Progenitor cell of endocrine pancreas (in vitro differentiated cells): ENCODE data around the gene BHMT. TPM values are rescaled to one million over a fixed set of nuclear protein-coding genes. Genes with fewer than 3 reads are reported as not detected.

Source experiments
- DNase-seq: peaks from one replicate; pipeline ENCODE4 v3.0.0; 2021; ENCODE audit warnings: low spot score; ENCODE audit not compliant: unreplicated experiment
- H3K27ac Mint-ChIP-seq: 2 replicates; pipeline ENCODE4 v1.8.0; 2021; ENCODE audit warnings: mild to moderate bottlenecking, moderate library complexity, mixed read lengths
- H3K27me3 Mint-ChIP-seq: 2 replicates; pipeline ENCODE4 v1.8.0; 2021; ENCODE audit warnings: mixed read lengths
- H3K36me3 Mint-ChIP-seq: 2 replicates; pipeline ENCODE4 v1.8.0; 2022; ENCODE audit warnings: mixed read lengths; ENCODE audit not compliant: insufficient read depth
- H3K4me1 Mint-ChIP-seq: 2 replicates; pipeline ENCODE4 v1.8.0; 2021; ENCODE audit warnings: low read depth, mixed read lengths
- H3K4me3 Mint-ChIP-seq: 2 replicates; pipeline ENCODE4 v1.8.0; 2021; ENCODE audit warnings: low read depth, mild to moderate bottlenecking, moderate library complexity, mixed read lengths
- H3K9me3 Mint-ChIP-seq: 2 replicates; pipeline ENCODE4 v1.8.0; 2021; ENCODE audit warnings: low read depth, mixed read lengths
- total RNA-seq: library from RNA; stranded (reverse); gene quantifications from 2 replicates; pipeline ENCODE4 v1.2.1, GENCODE V29; 2021
- TF ChIP-seq, protein P1 (sequence below): fragments of 200-600 bp; sonication (generic); IDR thresholded peaks from one replicate; pipeline ENCODE4 v1.5.0; 2021; ENCODE audit warnings: antibody characterized with exemption, mild to moderate bottlenecking; ENCODE audit not compliant: unreplicated experiment

BHMT gene
- total RNA-seq, 1 donor from 2014 or later = 1.4 TPM

GRCh38 chr5:79140553-79140952 lies 28.9 kb downstream of the BHMT start:
- no peak for DNase-seq
- Mint-ChIP-seq H3K27me3 (peaks cover 3% of the 10 kb centered on the region), H3K9me3 (peaks cover 4% of the 10 kb centered on the region), H3K4me1 (peaks cover 5% of the 10 kb centered on the region), H3K4me3 (no peak overlapping the region), H3K36me3 (no peaks in the 10 kb centered on the region), H3K27ac (no peak overlapping the region)
- TF ChIP-seq, protein P1, sequence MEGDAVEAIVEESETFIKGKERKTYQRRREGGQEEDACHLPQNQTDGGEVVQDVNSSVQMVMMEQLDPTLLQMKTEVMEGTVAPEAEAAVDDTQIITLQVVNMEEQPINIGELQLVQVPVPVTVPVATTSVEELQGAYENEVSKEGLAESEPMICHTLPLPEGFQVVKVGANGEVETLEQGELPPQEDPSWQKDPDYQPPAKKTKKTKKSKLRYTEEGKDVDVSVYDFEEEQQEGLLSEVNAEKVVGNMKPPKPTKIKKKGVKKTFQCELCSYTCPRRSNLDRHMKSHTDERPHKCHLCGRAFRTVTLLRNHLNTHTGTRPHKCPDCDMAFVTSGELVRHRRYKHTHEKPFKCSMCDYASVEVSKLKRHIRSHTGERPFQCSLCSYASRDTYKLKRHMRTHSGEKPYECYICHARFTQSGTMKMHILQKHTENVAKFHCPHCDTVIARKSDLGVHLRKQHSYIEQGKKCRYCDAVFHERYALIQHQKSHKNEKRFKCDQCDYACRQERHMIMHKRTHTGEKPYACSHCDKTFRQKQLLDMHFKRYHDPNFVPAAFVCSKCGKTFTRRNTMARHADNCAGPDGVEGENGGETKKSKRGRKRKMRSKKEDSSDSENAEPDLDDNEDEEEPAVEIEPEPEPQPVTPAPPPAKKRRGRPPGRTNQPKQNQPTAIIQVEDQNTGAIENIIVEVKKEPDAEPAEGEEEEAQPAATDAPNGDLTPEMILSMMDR = no peak

DNA sequence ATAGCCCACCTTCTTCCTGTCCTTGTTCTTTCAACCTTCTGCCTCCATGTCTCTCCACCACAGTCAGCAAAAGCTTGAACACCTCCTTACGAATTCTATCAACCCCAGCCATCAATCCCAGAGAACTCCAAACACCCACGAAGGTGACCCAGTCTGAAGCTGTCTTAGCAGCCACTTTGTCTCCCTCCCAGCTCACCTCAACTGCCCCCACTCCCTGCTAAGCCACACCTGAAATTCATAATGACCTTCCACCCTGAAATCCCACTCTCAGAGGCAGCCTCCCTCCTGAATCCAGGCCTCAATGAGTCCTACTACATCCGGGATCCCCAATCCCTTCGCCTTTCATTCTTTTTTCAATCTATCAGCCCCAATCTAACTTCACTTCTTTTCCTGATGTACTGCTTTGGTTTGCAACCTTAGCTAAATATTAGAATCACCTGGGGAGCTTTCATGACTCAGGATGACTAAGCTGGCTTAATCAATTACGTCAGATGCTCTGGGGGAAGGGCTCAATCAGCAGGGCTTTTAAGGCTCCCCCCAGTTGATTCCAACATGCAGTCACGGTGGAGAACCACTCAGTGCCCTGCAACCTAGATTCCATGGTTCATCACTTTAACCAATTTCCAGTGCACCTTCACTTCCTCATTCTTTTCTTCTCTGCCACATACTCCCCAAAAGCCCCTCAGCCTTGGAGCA lies 32.2 kb downstream of the BHMT start:
- Mint-ChIP-seq H3K4me3 (no peak overlapping the region), H3K27ac (no peak overlapping the region), H3K4me1 (peaks cover 5% of the 10 kb centered on the region), H3K9me3 (peaks cover 4% of the 10 kb centered on the region), H3K27me3 (peaks cover 4% of the 10 kb centered on the region), H3K36me3 (no peaks in the 10 kb centered on the region)
- no peak for DNase-seq
- TF ChIP-seq, protein P1 = no peak

GRCh38 chr5:79147076-79147475 lies 35.5 kb downstream of the BHMT start:
- H3K4me3 Mint-ChIP-seq = no peak overlapping the region
- no peak overlapping the region for H3K27ac Mint-ChIP-seq
- H3K9me3 Mint-ChIP-seq = no peaks in the 10 kb centered on the region
- no peaks in the 10 kb centered on the region for H3K36me3 Mint-ChIP-seq
- peaks cover 4% of the 10 kb centered on the region for H3K27me3 Mint-ChIP-seq
- H3K4me1 Mint-ChIP-seq = peaks cover 5% of the 10 kb centered on the region
- TF ChIP-seq, protein P1 = no peak
- DNase-seq = no peak

DNA sequence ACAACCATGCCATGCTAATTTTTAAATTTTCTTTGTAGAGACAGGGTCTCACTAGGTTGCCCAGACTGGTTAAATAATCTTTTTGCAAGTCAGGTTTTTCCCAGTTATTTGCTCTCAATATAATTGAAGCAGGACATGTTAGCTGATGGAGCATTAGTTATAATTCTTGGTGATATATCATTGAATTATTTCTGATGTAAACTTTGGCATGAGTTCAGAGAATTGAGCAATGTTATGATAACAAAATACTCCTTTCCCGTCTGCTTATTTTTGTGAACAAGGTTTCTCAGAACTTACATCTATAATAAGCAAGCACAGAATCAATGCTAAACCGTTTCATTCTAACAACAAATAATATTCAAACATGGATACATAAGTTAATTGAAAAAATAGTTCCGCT lies 37.8 kb downstream of the BHMT start:
- DNase-seq = no peak
- H3K4me3 Mint-ChIP-seq = no peak overlapping the region
- H3K36me3 Mint-ChIP-seq = no peaks in the 10 kb centered on the region
- H3K9me3 Mint-ChIP-seq = no peaks in the 10 kb centered on the region
- TF ChIP-seq, protein P1 = no peak
- H3K4me1 Mint-ChIP-seq = no peaks in the 10 kb centered on the region
- H3K27me3 Mint-ChIP-seq = peaks cover 4% of the 10 kb centered on the region
- H3K27ac Mint-ChIP-seq = no peak overlapping the region

- Mint-ChIP-seq H3K27me3 (no peaks in the 10 kb centered on the region), H3K27ac (peak overlapping the region; percentile 30), H3K4me1 (no peaks in the 10 kb centered on the region), H3K4me3 (no peak overlapping the region), H3K9me3 (no peaks in the 10 kb centered on the region), H3K36me3 (no peaks in the 10 kb centered on the region)
- DNase-seq = no peak
- TF ChIP-seq, protein P1 = no peak
Observed at GRCh38 chr5:79151942-79152671, 40.5 kb downstream of the BHMT start.
